Inflammatory macrophage treated with lipopolysaccharide for 1 hour (primary cell): Measurements from ENCODE around the gene VSTM1.

ENCODE experiments used
- DNase-seq, 2 donors: peaks; one replicate each; pipeline ENCODE4 v3.0.0-alpha.2; 2020 to 2022

The VSTM1 gene

GRCh38 chr19:54009440-54009839 lies 54.3 kb downstream of the VSTM1 start:
- DNase-seq, result no peak

GRCh38 chr19:54002495-54003315 lies 61.0 kb downstream of the VSTM1 start:
- DNase-seq, result no peak

- no peak for DNase-seq
These were observed 62.2 kb downstream of the VSTM1 start for GRCh38 chr19:54001496-54001895.

GRCh38 chr19:53999694-54000093 lies 64.0 kb downstream of the VSTM1 start:
- DNase-seq, result no peak

GRCh38 chr19:53998223-53998622 lies 65.5 kb downstream of the VSTM1 start:
- no peak for DNase-seq

GRCh38 chr19:53994811-53995210 lies 68.9 kb downstream of the VSTM1 start:
- no peak for DNase-seq

- no peak for DNase-seq
These were observed 70.2 kb downstream of the VSTM1 start for GRCh38 chr19:53993448-53993847.

- DNase-seq, result no peak
These were observed 70.9 kb downstream of the VSTM1 start for GRCh38 chr19:53992815-53993214.

GRCh38 chr19:53992211-53992610 lies 71.5 kb downstream of the VSTM1 start:
- DNase-seq, result no peak

GRCh38 chr19:53991224-53992113 lies 72.2 kb downstream of the VSTM1 start, which contains the start of gene CACNG6:
CACNG6 (plus strand) TSS chr19:53991637; CDS start chr19:53992878, 1,241 bp downstream.
- DNase-seq, result no peak
